GM21515 (cell line): ENCODE results near the gene OR2A14.
"Not testable (repeated sequence)": the region's sequence is repeated elsewhere in the genome, so short reads cannot be mapped to it uniquely, and the experiment has no call there.

ENCODE experiments used
- ATAC-seq: cut with Tn5 transposase; IDR thresholded peaks from one replicate; pipeline ENCODE4 v1.9.1; 2021; ENCODE audit not compliant: unreplicated experiment

OR2A14 gene

GRCh38 chr7:144148224-144148827 is 25.4 kb downstream of the OR2A14 start:
- no peak for ATAC-seq

GRCh38 chr7:144158861-144159260 is 35.9 kb downstream of the OR2A14 start:
- ATAC-seq, result no peak

- ATAC-seq, result no peak
These were observed 41.8 kb downstream of the OR2A14 start for GRCh38 chr7:144164784-144165183.

- ATAC-seq, result not testable (repeated sequence)
These were observed 48.8 kb downstream of the OR2A14 start for GRCh38 chr7:144171594-144172350.

- ATAC-seq, result no peak
These were observed 51.6 kb downstream of the OR2A14 start for GRCh38 chr7:144174613-144175012.

GRCh38 chr7:144178380-144179164 is 55.6 kb downstream of the OR2A14 start:
- peak; percentile 98 for ATAC-seq

- not testable (repeated sequence) for ATAC-seq
These were observed 56.1 kb downstream of the OR2A14 start for GRCh38 chr7:144179165-144179479.
